ENCODE data around the gene PCBP3.
"Not testable (repeated sequence)": the region's sequence is repeated elsewhere in the genome, so short reads cannot be mapped to it uniquely, and the experiment has no call there.

DNA sequence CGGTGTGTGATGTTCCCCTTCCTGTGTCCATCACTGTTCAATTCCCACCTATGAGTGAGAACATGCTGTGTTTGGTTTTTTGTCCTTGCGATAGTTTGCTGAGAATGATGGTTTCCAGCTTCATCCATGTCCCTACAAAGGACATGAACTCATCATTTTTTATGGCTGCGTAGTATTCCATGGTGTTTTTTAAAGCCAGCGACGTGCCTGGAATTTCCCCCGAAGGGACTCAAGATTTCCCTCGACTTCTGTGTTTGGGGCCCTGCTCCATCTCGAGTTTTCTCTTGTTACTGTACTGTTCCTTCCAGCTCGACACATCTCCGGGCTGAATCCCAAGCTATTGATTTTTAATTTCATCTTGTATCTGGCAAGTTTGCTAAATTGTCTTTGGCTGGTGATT, 309.0 kb downstream of the PCBP3 start:
- TF ChIP-seq, protein P1, sequence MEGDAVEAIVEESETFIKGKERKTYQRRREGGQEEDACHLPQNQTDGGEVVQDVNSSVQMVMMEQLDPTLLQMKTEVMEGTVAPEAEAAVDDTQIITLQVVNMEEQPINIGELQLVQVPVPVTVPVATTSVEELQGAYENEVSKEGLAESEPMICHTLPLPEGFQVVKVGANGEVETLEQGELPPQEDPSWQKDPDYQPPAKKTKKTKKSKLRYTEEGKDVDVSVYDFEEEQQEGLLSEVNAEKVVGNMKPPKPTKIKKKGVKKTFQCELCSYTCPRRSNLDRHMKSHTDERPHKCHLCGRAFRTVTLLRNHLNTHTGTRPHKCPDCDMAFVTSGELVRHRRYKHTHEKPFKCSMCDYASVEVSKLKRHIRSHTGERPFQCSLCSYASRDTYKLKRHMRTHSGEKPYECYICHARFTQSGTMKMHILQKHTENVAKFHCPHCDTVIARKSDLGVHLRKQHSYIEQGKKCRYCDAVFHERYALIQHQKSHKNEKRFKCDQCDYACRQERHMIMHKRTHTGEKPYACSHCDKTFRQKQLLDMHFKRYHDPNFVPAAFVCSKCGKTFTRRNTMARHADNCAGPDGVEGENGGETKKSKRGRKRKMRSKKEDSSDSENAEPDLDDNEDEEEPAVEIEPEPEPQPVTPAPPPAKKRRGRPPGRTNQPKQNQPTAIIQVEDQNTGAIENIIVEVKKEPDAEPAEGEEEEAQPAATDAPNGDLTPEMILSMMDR (IDR thresholded peaks at IDR 0.05; ENCODE audit: low read depth, low read length, missing input control), result not testable (repeated sequence)
- not testable (repeated sequence) for TF ChIP-seq RAD21 (IDR thresholded peaks at IDR 0.05)
